LNCAP (cell line): ENCODE results near the gene EHBP1.

Source experiments
- TF ChIP-seq, protein P1 (sequence below): fragments of 450-650 bp; IDR thresholded peaks from 2 replicates; pipeline ENCODE4 v1.5.1; 2017; ENCODE audit warnings: mild to moderate bottlenecking

EHBP1 gene

GRCh38 chr2:62826953-62827675 is 121.6 kb downstream of the EHBP1 start:
- TF ChIP-seq, protein P1, sequence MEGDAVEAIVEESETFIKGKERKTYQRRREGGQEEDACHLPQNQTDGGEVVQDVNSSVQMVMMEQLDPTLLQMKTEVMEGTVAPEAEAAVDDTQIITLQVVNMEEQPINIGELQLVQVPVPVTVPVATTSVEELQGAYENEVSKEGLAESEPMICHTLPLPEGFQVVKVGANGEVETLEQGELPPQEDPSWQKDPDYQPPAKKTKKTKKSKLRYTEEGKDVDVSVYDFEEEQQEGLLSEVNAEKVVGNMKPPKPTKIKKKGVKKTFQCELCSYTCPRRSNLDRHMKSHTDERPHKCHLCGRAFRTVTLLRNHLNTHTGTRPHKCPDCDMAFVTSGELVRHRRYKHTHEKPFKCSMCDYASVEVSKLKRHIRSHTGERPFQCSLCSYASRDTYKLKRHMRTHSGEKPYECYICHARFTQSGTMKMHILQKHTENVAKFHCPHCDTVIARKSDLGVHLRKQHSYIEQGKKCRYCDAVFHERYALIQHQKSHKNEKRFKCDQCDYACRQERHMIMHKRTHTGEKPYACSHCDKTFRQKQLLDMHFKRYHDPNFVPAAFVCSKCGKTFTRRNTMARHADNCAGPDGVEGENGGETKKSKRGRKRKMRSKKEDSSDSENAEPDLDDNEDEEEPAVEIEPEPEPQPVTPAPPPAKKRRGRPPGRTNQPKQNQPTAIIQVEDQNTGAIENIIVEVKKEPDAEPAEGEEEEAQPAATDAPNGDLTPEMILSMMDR = no peak

DNA sequence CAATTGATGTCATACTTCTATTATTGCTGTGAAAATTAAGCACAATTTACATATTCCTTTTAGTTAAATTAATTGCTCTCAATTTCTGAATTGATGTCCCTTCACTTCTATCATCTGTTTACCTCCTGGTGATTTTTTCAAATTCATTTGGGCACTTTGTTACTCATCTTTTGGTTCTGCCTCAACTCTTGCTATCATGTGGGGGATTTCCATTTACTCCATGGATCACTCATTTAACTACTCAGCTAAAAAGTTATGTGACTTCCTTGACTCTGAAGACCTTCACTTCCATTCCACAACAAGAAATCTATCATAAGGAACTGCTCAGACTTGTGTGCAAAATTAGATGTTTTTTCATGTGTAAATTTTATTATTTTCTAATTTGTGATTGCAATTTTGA is 126.2 kb downstream of the EHBP1 start:
- TF ChIP-seq, protein P1 = no peak

DNA sequence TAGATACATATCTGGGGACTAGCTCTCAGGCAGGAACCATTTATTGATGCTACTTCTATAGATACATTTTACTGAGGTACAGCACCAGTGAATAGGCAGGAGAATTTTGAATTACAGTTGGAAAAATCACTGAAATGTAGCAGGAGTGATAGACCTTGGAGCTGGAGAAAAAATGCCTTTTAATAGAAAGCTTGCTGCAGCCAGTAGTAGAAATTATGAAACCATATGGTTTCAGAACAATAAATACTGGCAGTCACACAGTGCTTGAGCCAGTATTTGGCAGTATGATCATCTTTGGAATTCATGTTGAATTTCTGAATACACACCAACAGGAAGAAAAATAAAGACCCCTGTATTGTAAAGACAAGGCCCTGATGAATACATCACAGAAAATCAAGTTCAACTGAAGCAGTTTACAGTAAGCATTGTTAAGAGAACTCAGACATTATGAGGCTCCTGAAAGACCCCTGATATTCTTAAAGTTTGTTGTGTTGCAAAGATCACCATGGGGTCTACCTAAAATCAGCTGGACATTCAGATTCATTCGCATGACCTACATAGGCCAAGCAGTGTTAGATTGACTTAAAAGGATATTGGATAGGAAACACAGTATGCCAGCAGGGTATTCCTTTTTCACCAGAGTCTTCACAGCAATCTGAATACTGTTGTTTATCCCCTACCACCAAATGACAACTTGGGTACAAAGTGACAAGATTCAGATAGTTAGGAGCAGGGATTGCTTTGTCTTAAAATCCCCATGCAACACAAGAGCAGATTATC is 139.0 kb downstream of the EHBP1 start:
- TF ChIP-seq, protein P1 = no peak

- TF ChIP-seq, protein P1 = no peak
Measured at GRCh38 chr2:62845256-62845655, 139.7 kb downstream of the EHBP1 start.

GRCh38 chr2:62852254-62852653 is 146.7 kb downstream of the EHBP1 start:
- TF ChIP-seq, protein P1 = no peak

DNA sequence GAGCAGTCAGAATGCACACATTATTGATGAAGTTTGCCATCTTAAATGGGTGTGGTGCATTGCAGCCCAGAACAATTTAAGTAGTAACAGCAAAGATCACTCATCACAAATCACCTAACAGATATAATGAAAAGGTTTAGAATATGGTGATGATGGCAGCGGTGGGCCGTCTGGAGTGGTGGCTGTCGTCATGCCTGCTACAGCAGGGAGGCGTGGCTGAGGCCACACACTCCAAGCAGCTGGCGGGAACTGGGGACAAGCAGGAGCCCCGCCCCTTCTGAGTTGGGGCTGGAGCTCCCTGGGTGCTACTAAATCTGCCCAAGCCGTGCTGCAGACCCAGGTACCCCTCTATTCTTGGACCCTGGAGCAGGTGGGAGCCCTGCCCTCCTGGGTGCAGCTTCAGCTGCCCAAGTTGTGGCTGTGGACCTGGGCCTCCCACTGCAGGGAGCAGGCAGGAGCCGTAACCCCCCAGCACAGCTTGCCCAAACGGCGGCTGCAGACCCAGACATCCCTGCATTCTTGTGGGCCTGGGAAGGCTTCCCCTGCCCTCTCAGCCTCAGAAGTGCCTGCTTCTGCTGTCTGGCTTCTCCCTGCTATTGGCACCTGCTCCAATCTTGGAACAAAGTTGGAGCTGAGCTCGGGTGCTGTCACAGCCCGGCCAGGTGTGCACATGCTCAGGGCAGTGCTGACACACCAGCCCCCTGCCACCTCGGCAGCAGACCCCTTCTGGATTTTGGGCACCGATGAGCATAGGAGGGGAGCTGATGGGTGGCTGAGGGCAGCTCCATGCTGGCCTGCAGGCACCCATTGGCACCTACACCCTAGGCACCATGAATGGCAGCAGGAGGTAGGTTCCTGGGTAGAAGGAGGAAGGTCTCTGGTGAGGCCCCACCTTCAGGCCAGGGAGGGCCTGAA is 149.3 kb downstream of the EHBP1 start:
- TF ChIP-seq, protein P1 = no peak
